Loucy (cell line): ENCODE results near the gene MED29.

Source experiments
- CTCF ChIP-seq: fragments of 200-600 bp; sonication (generic); conservative IDR thresholded peaks from 2 replicates; pipeline ENCODE4 v1.5.1; 2014; ENCODE audit warnings: mild to moderate bottlenecking, antibody characterized with exemption, low read length
- EZH2phosphoT487 ChIP-seq: fragments of 200-600 bp; IDR thresholded peaks from 2 replicates; pipeline ENCODE4 v1.6.1; 2018; ENCODE audit warnings: antibody characterized with exemption, mild to moderate bottlenecking, moderate library complexity, borderline replicate concordance

DNA sequence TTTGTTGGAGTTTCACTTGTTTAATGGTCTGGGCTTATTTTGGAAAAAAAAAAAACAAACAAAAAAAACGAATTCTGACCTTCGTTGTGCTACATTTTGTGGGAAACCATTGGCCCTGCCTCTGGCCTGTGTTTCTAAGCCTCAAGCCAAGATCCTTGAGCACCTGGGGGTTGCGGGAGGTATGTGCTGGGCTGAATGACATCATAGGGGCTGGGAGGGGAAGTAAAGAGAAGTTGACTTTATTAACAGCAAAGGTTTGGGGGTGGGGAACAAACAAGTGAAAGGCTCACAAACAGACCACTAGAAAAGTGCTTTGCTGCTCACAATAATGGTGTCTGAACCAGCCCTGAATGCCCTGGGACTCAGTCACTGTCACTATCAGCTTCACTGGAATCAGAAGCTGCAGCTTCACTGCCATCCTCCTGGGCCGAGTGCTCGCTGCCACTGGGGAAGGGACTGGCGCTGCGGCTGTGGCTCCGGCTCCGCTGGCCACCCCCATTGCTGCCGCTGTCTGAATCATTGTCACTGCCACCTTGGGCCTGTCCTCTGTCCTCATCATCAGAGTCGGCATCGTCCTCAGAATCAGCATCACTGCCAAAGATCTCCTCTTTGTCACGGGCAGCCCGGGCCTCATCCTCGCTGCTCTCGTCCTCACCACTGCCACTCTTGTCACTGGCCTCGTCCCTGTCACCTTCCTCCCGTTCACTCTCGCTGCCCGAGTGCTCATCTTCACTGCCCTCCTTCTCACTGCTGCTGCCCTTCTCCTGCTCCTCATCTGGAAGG lies 5.4 kb upstream of the MED29 start:
- TF ChIP-seq CTCF (no peak), EZH2phosphoT487 (no peak)
